Transverse colon (tissue), 4 donors: ENCODE data around the gene LIN7B. TPM values are rescaled to one million over a fixed set of nuclear protein-coding genes. Genes with fewer than 3 reads are reported as not detected.

Experiments used
- DNase-seq: peaks from one replicate; pipeline ENCODE4 v3.0.0-alpha.2; 2019
- H3K27ac ChIP-seq, 4 donors: fragments of 200-600 bp; sonication (generic); 2 replicates each; pipeline ENCODE4 v1.5.1; 2016 to 2018; ENCODE audit warnings: inconsistent platforms in 4 of 4
- H3K27me3 ChIP-seq: fragments of 200-600 bp; sonication (generic); 2 replicates; pipeline ENCODE4 v1.5.1; 2017; ENCODE audit warnings: inconsistent platforms
- H3K36me3 ChIP-seq, 4 donors: fragments of 200-600 bp; sonication (generic); 2 replicates each; pipeline ENCODE4 v1.5.1; 2017 to 2019; ENCODE audit warnings: inconsistent platforms in 4 of 4
- H3K4me1 ChIP-seq, 4 donors: fragments of 200-600 bp; sonication (generic); 2 replicates each; pipeline ENCODE4 v1.5.1; 2017 to 2020; ENCODE audit warnings: inconsistent platforms in 4 of 4
- H3K4me3 ChIP-seq, 4 donors: fragments of 200-600 bp; sonication (generic); 1 replicate in 1 of 4; 2 replicates in 3 of 4; pipeline versions ENCODE4 v1.5.1 to v1.6.1; 2017 to 2019; ENCODE audit warnings: inconsistent platforms in 4 of 4
- H3K9me3 ChIP-seq, 2 donors: fragments of 200-600 bp; sonication (generic); 2 replicates each; pipeline ENCODE4 v1.5.1; 2017 to 2019; ENCODE audit warnings: inconsistent platforms in 2 of 2
- CTCF ChIP-seq, 5 experiments: fragments of 200-600 bp in 3 of 5; fragments of 450-650 bp in 2 of 5; sonication (generic) in 3 of 5; IDR thresholded peaks; 1 replicate in 2 of 5; 2 replicates in 3 of 5; pipeline ENCODE4 v1.5.1; 2016 to 2017; ENCODE audit warnings: antibody characterized with exemption in 5 of 5, inconsistent platforms in 3 of 5, mild to moderate bottlenecking in 2 of 5, moderate library complexity in 1 of 5
- EP300 ChIP-seq: sonication (generic); formaldehyde crosslinking; IDR thresholded peaks from one replicate; pipeline ENCODE4 v1.6.1; 2017; ENCODE audit warnings: antibody characterized with exemption, low read depth
- POLR2A ChIP-seq: fragments of 450-650 bp; IDR thresholded peaks from one replicate; pipeline ENCODE4 v1.6.1; 2016; ENCODE audit warnings: antibody characterized with exemption, mild to moderate bottlenecking, moderate library complexity
- POLR2AphosphoS5 ChIP-seq, 3 donors: sonication (generic); formaldehyde crosslinking; IDR thresholded peaks; one replicate each; pipeline ENCODE4 v1.6.1; 2016; ENCODE audit warnings: antibody characterized with exemption in 3 of 3
- WGBS, 2 donors: methylation state at CpG; one replicate each; pipeline ENCODE4 v1.1.5; 2018; ENCODE audit warnings: low coverage in 1 of 2; 5-methylcytosine and 5-hydroxymethylcytosine counted together
- in situ Hi-C, 4 donors: fragments of 200-750 bp; cut with MboI; loops; one replicate each; pipeline versions ENCODE4 v1.15.0 to v1.15.1; 2017; ENCODE audit warnings: low sequenced_read_pairs in 3 of 4, low pct_ligation_motif_present in 1 of 4, low pct_unique_long_range_greater_than_20kb in 1 of 4
- intact Hi-C: fragments of 100-400 bp; cut with DNase I; formaldehyde crosslinking; loops from one replicate; pipeline ENCODE4 v1.15.1; 2023; ENCODE audit warnings: low total_unique reads
- total RNA-seq, 4 donors: library from RNA; depleted of rRNA; stranded (reverse); fragments of >200 nt; gene quantifications; one replicate each; pipeline ENCODE4 v1.1.0, GENCODE V29; 2016

LIN7B gene
- total RNA-seq, 4 donors from 2014 or later: 14.2 to 92.8 (median 39.8) TPM

DNA sequence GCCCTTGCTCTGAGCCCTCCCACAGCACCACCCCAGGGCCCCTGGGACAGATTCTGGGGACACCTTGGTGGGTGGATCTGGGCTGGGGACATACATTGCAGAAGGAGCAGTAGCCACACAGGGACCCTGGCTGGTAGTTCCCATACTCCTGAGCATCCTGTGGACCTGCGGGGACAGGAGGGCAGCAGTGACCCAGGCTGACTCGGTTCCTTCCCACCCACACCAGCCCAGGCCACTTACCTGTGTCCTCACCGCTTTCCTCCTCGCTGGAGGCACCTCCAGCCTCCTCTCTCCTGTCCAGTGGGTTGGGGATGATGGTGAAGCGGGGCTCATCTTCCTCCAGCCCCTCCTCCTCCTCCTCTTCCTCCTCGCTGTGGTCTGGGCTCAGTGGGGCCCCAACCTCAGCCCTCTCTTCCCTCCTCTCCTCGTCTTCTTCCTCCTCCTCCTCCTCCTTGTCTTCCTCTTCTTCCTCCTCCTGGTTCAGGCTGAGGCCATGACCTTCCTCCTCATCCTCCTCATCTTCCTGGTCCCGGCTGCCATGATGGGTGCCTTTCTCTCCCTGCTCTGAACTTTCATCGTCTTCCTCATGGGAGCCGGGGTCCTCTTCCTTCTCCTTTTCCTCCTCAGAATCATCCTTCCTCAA, 39.1 kb downstream of the LIN7B start:
- no peak for DNase-seq
- H3K36me3 ChIP-seq: no peaks in the 10 kb centered on the region
- 79 to 93% methylated on average over 3 to 10 of the region's 10 CpGs for WGBS, 2 donors
- H3K27me3 ChIP-seq: no peaks in the 10 kb centered on the region
- H3K4me1 ChIP-seq: peaks cover 12 to 43% (median 30%) of the 10 kb centered on the region in 4 donors
- no peak overlapping the region for H3K4me3 ChIP-seq
- intact Hi-C loops: no loop called here
- in situ Hi-C loops: no loop called here
- no peaks in the 10 kb centered on the region for H3K9me3 ChIP-seq
- TF ChIP-seq EP300 (no peak), CTCF (IDR thresholded peaks at IDR 0.05) (no peak), POLR2A (no peak), POLR2AphosphoS5 (IDR thresholded peaks at IDR 0.05) (no peak)
- no peak overlapping the region for H3K27ac ChIP-seq

GRCh38 chr19:49154279-49154678, 40.1 kb downstream of the LIN7B start:
- Histone ChIP-seq H3K27ac (no peak overlapping the region), H3K4me3 (no peak overlapping the region), H3K27me3 (no peaks in the 10 kb centered on the region), H3K9me3 (no peaks in the 10 kb centered on the region), H3K36me3 (no peaks in the 10 kb centered on the region), H3K4me1 (peaks cover 7 to 43% (median 26%) of the 10 kb centered on the region in 4 donors)
- WGBS, 2 donors: 94 to 97% methylated on average over 5 to 6 of the region's 6 CpGs
- intact Hi-C loops (no loop called here), in situ Hi-C loops (no loop called here)
- no peak for DNase-seq
- TF ChIP-seq POLR2AphosphoS5 (IDR thresholded peaks at IDR 0.05): no peak

DNA sequence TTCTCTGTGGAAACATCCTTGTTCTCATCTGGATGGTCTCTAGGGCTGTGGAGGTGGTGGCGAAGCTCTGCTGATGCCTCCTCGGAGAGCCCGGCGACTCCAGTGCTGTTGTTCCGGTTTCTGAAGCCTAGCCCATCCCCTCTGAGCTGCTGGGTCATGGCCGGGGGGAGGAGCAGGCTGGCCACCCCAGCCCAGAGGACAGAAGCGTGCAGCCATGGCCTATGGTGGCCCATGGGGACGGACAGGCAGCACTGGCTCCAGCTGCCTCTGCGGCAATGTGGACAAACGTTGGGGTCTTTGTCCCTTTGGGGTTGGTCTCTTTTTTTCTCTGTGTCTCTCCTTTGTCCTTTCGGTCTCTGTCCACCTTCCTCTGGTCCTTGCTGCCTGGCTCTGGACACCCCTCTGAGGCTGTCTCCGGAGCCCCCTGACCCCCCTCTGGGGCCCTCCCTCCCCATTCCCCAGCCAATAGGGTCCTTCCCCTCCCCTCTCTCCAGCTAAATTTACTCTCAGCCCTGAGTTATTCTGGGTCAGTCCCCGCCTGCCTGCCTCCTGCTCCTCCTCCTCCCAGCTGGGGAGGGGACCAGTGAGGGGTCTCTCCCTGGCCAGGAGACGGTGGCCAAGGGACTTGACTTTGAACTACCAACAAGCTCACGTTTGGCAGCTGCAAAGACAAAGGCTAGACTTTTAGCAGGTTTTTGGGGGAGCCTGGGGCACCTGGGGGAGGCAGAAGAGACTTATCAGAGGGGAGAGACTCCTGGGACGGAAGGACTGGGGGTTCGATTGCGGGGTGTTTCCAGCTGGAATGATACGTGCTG, 41.0 kb downstream of the LIN7B start, which contains the start of gene HRC:
HRC (minus strand) TSS at position 392 of the 815 bp plus-strand sequence; CDS start at position 233, 159 bp downstream.
- intact Hi-C loops (no loop called here), in situ Hi-C loops (no loop called here)
- peaks cover 7 to 44% (median 33%) of the 10 kb centered on the region in 4 donors for H3K4me1 ChIP-seq
- no peak for TF ChIP-seq POLR2A
- TF ChIP-seq POLR2AphosphoS5 (IDR thresholded peaks at IDR 0.05): no peak
- TF ChIP-seq EP300: no peak
- TF ChIP-seq CTCF (IDR thresholded peaks at IDR 0.05): no peak
- H3K4me3 ChIP-seq: no peak within 1 kb of the TSS
- H3K27me3 ChIP-seq: no peaks in the 10 kb centered on the region
- 65 to 67% methylated on average over 5 to 19 of the region's 19 CpGs for WGBS, 2 donors
- no peaks in the 10 kb centered on the region for H3K36me3 ChIP-seq
- H3K9me3 ChIP-seq: no peaks in the 10 kb centered on the region
- no peak for DNase-seq
- H3K27ac ChIP-seq: peak within 1 kb of the TSS in 1 of 4 donors; percentile 25

DNA sequence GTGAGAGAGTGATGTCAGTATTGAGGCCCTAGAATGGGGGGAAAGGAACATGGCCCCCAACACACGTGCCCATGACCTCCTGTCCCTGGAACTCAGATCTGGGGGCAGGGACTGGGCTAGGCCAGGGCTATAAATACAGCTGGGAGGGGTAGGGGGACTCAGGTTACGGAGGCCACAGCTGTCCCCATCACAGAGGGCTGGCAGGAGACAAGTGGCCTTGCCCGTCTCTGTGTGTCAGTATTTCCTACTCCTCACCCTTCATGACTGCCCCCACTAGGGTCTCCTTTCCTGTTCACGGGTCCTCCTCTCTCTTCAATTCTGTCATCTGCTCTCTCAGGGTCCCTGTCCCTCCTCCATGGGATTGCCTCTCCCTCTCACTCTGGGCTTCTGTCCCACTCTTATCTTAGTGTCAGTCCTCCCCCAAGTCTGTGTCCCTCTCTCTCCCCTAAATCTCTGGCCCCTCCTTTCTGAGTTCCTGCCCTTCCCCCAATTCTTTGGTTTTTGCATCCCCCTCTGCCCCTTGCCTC, 41.7 kb downstream of the LIN7B start:
- DNase-seq: no peak
- peak overlapping the region in 1 of 4 donors; percentile 25 for H3K27ac ChIP-seq
- H3K9me3 ChIP-seq: no peaks in the 10 kb centered on the region
- H3K27me3 ChIP-seq: no peaks in the 10 kb centered on the region
- in situ Hi-C loops (no loop called here), intact Hi-C loops (no loop called here)
- TF ChIP-seq POLR2AphosphoS5 (IDR thresholded peaks at IDR 0.05): no peak
- TF ChIP-seq CTCF (IDR thresholded peaks at IDR 0.05): no peak
- no peak for TF ChIP-seq POLR2A
- no peak overlapping the region for H3K4me3 ChIP-seq
- WGBS, 2 donors: 66 to 70% methylated on average over 4 of the region's 4 CpGs
- peaks cover 7 to 47% (median 31%) of the 10 kb centered on the region in 4 donors for H3K4me1 ChIP-seq
- no peaks in the 10 kb centered on the region for H3K36me3 ChIP-seq
